ENCODE measurements around the gene SRL. TPM values are rescaled to one million over a fixed set of nuclear protein-coding genes. Genes with fewer than 3 reads are reported as not detected.
A peak's percentile ranks its signal among the peaks of the same experiment; 100 is the strongest.

SRL gene
- total RNA-seq, 1 experiment from 2014 or later: 0.11 TPM

DNA sequence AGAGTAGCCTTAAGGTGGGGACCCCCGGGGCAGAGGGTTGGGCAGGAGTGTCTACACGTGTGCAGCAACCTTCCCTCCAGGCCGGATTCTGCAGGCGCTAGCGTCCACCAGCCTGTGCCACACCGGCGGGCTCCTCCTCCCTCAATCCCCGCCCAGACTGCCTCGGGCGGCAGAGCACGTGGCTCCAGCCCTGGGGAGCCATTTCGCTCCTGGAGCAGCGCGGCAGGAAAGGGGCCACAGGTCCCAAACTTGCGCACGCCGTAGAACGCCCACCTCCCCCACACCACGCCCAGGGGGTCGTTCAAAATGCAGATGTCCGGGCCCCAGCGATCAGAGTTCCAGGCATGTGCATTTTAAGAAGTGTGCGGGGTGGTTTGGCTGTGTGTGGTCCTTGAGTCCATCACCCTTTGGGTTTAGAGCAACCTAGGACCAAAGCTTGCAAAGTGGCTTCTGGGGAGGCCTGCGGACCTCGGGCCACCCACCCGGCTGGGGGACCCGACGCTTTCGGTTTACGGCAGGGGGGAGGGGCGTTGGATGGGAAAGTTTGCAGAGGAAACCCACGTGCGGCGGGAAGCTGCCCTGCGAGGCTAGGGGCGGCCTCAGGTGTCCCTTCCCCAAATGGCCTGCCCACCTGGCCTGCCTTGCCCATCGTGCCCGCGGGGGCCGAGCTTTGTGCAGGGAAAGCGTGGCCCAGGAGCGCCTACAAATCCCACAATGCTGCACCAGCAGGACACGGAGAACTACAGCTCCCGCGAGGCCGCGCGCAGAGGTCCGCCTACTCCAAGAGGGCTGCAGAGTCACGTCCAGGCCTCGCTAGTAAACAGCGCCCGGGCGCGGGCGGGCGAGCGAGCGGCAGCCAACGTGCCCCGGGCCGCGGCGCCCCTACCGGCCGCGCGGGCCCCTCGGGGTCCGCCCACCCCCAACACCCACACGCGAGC lies 29.6 kb upstream of the SRL start (continued):
- TF ChIP-seq, protein P1, sequence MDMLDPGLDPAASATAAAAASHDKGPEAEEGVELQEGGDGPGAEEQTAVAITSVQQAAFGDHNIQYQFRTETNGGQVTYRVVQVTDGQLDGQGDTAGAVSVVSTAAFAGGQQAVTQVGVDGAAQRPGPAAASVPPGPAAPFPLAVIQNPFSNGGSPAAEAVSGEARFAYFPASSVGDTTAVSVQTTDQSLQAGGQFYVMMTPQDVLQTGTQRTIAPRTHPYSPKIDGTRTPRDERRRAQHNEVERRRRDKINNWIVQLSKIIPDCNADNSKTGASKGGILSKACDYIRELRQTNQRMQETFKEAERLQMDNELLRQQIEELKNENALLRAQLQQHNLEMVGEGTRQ (CRISPR knock-in tag; IDR thresholded peaks at IDR 0.05): peak; percentile 87
- 0 out of 2 replicates have a peak, but pooled peaks have one; percentile 69 for TF ChIP-seq ELF4 (CRISPR knock-in tag; IDR thresholded peaks at IDR 0.05; ENCODE audit: low read depth)
- TF ChIP-seq, protein P2, sequence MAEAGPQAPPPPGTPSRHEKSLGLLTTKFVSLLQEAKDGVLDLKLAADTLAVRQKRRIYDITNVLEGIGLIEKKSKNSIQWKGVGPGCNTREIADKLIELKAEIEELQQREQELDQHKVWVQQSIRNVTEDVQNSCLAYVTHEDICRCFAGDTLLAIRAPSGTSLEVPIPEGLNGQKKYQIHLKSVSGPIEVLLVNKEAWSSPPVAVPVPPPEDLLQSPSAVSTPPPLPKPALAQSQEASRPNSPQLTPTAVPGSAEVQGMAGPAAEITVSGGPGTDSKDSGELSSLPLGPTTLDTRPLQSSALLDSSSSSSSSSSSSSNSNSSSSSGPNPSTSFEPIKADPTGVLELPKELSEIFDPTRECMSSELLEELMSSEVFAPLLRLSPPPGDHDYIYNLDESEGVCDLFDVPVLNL (CRISPR knock-in tag; IDR thresholded peaks at IDR 0.05; ENCODE audit: borderline replicate concordance, low read depth): 0 out of 2 replicates have a peak, but pooled peaks have one; percentile 12
- no peak for TF ChIP-seq ZNF263 (CRISPR knock-in tag; IDR thresholded peaks at IDR 0.05; ENCODE audit: low read depth)
- TF ChIP-seq, protein P3, sequence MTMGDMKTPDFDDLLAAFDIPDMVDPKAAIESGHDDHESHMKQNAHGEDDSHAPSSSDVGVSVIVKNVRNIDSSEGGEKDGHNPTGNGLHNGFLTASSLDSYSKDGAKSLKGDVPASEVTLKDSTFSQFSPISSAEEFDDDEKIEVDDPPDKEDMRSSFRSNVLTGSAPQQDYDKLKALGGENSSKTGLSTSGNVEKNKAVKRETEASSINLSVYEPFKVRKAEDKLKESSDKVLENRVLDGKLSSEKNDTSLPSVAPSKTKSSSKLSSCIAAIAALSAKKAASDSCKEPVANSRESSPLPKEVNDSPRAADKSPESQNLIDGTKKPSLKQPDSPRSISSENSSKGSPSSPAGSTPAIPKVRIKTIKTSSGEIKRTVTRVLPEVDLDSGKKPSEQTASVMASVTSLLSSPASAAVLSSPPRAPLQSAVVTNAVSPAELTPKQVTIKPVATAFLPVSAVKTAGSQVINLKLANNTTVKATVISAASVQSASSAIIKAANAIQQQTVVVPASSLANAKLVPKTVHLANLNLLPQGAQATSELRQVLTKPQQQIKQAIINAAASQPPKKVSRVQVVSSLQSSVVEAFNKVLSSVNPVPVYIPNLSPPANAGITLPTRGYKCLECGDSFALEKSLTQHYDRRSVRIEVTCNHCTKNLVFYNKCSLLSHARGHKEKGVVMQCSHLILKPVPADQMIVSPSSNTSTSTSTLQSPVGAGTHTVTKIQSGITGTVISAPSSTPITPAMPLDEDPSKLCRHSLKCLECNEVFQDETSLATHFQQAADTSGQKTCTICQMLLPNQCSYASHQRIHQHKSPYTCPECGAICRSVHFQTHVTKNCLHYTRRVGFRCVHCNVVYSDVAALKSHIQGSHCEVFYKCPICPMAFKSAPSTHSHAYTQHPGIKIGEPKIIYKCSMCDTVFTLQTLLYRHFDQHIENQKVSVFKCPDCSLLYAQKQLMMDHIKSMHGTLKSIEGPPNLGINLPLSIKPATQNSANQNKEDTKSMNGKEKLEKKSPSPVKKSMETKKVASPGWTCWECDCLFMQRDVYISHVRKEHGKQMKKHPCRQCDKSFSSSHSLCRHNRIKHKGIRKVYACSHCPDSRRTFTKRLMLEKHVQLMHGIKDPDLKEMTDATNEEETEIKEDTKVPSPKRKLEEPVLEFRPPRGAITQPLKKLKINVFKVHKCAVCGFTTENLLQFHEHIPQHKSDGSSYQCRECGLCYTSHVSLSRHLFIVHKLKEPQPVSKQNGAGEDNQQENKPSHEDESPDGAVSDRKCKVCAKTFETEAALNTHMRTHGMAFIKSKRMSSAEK (CRISPR knock-in tag; IDR thresholded peaks at IDR 0.05; ENCODE audit: borderline replicate concordance): no peak
- no peak; the same call in 1 of the 2 replicates for TF ChIP-seq GTF2I (CRISPR knock-in tag; conservative IDR thresholded peaks at IDR 0.05)
- TF ChIP-seq RORB (CRISPR knock-in tag; IDR thresholded peaks at IDR 0.05): no peak
- TF ChIP-seq, protein P4, sequence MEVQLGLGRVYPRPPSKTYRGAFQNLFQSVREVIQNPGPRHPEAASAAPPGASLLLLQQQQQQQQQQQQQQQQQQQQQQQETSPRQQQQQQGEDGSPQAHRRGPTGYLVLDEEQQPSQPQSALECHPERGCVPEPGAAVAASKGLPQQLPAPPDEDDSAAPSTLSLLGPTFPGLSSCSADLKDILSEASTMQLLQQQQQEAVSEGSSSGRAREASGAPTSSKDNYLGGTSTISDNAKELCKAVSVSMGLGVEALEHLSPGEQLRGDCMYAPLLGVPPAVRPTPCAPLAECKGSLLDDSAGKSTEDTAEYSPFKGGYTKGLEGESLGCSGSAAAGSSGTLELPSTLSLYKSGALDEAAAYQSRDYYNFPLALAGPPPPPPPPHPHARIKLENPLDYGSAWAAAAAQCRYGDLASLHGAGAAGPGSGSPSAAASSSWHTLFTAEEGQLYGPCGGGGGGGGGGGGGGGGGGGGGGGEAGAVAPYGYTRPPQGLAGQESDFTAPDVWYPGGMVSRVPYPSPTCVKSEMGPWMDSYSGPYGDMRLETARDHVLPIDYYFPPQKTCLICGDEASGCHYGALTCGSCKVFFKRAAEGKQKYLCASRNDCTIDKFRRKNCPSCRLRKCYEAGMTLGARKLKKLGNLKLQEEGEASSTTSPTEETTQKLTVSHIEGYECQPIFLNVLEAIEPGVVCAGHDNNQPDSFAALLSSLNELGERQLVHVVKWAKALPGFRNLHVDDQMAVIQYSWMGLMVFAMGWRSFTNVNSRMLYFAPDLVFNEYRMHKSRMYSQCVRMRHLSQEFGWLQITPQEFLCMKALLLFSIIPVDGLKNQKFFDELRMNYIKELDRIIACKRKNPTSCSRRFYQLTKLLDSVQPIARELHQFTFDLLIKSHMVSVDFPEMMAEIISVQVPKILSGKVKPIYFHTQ (CRISPR knock-in tag; IDR thresholded peaks at IDR 0.05): peak; percentile 81; the same call in 1 of the 2 replicates
- peak; percentile 96 for TF ChIP-seq FOXK1 (CRISPR knock-in tag; IDR thresholded peaks at IDR 0.05)
- peak; percentile 86; the same call in 1 of the 2 replicates for TF ChIP-seq TP53 (CRISPR knock-in tag; IDR thresholded peaks at IDR 0.05)
- TF ChIP-seq, protein P5, sequence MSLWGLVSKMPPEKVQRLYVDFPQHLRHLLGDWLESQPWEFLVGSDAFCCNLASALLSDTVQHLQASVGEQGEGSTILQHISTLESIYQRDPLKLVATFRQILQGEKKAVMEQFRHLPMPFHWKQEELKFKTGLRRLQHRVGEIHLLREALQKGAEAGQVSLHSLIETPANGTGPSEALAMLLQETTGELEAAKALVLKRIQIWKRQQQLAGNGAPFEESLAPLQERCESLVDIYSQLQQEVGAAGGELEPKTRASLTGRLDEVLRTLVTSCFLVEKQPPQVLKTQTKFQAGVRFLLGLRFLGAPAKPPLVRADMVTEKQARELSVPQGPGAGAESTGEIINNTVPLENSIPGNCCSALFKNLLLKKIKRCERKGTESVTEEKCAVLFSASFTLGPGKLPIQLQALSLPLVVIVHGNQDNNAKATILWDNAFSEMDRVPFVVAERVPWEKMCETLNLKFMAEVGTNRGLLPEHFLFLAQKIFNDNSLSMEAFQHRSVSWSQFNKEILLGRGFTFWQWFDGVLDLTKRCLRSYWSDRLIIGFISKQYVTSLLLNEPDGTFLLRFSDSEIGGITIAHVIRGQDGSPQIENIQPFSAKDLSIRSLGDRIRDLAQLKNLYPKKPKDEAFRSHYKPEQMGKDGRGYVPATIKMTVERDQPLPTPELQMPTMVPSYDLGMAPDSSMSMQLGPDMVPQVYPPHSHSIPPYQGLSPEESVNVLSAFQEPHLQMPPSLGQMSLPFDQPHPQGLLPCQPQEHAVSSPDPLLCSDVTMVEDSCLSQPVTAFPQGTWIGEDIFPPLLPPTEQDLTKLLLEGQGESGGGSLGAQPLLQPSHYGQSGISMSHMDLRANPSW (CRISPR knock-in tag; conservative IDR thresholded peaks at IDR 0.05; ENCODE audit: low read depth): no peak
- TF ChIP-seq, protein P6, sequence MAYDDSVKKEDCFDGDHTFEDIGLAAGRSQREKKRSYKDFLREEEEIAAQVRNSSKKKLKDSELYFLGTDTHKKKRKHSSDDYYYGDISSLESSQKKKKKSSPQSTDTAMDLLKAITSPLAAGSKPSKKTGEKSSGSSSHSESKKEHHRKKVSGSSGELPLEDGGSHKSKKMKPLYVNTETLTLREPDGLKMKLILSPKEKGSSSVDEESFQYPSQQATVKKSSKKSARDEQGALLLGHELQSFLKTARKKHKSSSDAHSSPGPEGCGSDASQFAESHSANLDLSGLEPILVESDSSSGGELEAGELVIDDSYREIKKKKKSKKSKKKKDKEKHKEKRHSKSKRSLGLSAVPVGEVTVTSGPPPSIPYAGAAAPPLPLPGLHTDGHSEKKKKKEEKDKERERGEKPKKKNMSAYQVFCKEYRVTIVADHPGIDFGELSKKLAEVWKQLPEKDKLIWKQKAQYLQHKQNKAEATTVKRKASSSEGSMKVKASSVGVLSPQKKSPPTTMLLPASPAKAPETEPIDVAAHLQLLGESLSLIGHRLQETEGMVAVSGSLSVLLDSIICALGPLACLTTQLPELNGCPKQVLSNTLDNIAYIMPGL (CRISPR knock-in tag; IDR thresholded peaks at IDR 0.05): peak; percentile 86; the same call in 1 of the 2 replicates
- peak; percentile 33; the same call in 1 of the 2 replicates for TF ChIP-seq ESRRA (CRISPR knock-in tag; IDR thresholded peaks at IDR 0.05; ENCODE audit: borderline replicate concordance)
- TF ChIP-seq TCF7 (CRISPR knock-in tag; IDR thresholded peaks at IDR 0.05; ENCODE audit: low read depth): no peak; the same call in 1 of the 2 replicates
- TF ChIP-seq, protein P7, sequence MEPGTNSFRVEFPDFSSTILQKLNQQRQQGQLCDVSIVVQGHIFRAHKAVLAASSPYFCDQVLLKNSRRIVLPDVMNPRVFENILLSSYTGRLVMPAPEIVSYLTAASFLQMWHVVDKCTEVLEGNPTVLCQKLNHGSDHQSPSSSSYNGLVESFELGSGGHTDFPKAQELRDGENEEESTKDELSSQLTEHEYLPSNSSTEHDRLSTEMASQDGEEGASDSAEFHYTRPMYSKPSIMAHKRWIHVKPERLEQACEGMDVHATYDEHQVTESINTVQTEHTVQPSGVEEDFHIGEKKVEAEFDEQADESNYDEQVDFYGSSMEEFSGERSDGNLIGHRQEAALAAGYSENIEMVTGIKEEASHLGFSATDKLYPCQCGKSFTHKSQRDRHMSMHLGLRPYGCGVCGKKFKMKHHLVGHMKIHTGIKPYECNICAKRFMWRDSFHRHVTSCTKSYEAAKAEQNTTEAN (CRISPR knock-in tag; IDR thresholded peaks at IDR 0.05): peak; percentile 68
- TF ChIP-seq, protein P8, sequence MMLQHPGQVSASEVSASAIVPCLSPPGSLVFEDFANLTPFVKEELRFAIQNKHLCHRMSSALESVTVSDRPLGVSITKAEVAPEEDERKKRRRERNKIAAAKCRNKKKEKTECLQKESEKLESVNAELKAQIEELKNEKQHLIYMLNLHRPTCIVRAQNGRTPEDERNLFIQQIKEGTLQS (CRISPR knock-in tag; conservative IDR thresholded peaks at IDR 0.05): no peak
- TF ChIP-seq, protein P9, sequence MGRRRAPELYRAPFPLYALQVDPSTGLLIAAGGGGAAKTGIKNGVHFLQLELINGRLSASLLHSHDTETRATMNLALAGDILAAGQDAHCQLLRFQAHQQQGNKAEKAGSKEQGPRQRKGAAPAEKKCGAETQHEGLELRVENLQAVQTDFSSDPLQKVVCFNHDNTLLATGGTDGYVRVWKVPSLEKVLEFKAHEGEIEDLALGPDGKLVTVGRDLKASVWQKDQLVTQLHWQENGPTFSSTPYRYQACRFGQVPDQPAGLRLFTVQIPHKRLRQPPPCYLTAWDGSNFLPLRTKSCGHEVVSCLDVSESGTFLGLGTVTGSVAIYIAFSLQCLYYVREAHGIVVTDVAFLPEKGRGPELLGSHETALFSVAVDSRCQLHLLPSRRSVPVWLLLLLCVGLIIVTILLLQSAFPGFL (CRISPR knock-in tag; IDR thresholded peaks at IDR 0.05; ENCODE audit: borderline replicate concordance): no peak
- TF ChIP-seq IRF2 (CRISPR knock-in tag; IDR thresholded peaks at IDR 0.05; ENCODE audit: borderline replicate concordance, low read depth): no peak
